ENCODE data around the gene DUS2.
"Not testable (repeated sequence)": the region's sequence is repeated elsewhere in the genome, so short reads cannot be mapped to it uniquely, and the experiment has no call there.

DUS2 gene

DNA sequence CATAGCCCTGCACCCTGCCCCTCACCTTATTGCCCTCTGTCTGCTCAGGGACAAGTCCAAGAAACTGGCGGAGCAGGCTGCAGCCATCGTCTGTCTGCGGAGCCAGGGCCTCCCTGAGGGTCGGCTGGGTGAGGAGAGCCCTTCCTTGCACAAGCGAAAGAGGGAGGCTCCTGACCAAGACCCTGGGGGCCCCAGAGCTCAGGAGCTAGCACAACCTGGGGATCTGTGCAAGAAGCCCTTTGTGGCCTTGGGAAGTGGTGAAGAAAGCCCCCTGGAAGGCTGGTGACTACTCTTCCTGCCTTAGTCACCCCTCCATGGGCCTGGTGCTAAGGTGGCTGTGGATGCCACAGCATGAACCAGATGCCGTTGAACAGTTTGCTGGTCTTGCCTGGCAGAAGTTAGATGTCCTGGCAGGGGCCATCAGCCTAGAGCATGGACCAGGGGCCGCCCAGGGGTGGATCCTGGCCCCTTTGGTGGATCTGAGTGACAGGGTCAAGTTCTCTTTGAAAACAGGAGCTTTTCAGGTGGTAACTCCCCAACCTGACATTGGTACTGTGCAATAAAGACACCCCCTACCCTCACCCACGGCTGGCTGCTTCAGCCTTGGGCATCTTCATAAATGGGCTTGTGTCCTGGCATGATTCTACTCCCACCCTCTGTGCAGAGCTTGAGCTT lies 55.8 kb downstream of the DUS2 start:
- FAIRE-seq: no peak

GRCh38 chr16:68079376-68079625 lies 56.2 kb downstream of the DUS2 start:
- no peak for FAIRE-seq

GRCh38 chr16:68079626-68080344 lies 56.7 kb downstream of the DUS2 start:
- no peak for FAIRE-seq

DNA sequence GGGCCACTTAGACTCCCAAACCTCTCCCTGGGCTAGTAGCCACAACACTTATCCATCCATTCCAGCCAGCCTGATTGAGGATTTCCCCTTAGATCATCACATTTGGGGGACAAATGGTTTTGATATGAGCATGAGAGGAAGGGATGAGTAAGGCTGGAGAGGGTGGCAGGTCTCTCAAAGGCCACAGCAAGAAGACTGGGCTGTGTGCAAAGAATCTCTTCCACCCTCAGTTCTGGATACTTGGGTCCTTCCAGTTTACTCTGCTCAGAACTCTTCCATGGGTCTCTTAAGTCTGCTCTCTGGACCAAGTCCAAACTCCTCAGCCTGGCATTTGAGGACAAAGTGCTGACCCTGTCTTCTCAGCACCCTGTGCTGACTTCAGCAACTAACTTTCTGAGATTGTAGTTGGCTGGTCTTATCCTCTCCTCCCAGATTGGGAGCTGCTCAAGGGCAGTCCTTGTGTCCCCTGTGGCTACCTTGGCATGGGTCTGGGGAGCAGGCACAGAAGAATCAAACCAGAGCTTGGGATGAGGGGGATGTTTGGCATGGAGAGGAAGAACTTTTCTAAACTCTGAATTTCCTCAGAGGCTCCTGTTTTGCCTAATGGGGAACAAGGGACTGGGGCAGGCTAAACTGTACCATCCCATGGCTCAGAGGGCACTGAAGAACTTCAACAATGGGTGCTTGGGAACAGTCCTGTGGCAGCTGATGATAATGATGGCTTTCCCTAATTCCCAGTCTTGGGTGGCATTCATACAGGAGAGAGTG lies 59.0 kb downstream of the DUS2 start:
- no peak for FAIRE-seq

DNA sequence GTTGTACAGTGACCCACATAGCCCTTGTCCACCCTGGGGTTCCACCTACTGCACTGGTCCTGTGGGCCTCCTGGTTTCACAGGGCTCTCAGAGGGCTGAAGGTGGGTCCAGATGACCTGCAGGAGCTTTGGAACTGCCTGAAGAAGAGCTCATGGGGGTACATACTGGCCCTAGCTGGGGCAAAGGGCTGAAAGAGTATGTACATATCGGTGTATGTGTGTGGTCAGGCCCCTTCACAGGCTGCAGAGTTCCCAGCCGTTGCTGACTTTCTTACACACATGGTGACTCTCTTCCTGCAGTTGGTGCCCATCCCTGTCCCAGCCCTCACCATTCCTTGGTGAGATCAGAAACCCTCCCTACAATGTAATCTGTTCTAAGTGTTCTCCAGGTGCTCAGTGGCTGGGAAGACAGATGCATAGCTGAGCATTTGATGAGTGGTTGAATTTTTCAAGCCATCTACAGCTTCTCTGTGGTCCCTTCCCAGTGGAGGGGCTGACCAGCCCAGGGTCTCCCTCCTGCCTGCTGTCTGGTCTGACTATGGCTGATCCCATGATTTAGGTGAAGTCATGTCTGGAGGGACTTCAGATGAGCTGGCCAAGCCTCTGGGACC lies 59.6 kb downstream of the DUS2 start:
- no peak for FAIRE-seq

- FAIRE-seq: no peak
These were observed 60.2 kb downstream of the DUS2 start for GRCh38 chr16:68083239-68083781.

DNA sequence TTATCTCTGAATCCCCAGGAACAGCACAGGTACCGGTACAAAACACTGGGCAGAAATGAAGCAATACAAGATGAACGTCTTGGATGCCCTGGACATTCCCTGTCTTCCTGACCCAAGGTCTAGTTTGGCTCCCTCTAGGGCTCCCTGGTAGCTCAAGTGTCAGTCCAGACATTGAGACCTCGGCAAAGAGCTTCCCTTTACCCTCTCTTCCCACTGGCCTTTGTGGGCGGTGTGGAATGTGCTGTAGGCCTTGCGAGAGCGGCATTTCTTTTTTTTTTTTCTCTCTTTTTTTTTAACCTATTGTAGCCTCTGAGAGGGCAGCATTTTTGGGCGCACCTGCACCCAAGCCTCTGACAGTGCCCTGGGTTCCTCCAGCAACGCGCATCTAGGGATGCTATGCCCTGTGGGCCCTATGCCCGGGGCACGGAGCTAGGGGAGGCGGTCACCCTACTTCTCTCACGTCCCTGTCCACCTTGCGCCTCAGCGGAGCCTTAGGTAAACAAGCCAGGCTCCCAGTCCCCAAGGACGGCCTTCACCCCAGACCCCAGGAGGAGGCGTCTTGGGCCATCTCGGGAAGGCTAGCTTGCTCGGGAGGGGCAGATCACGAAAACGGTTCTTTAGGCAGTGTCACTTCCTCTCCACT lies 60.9 kb downstream of the DUS2 start:
- no peak for FAIRE-seq

GRCh38 chr16:68084504-68085258 lies 61.6 kb downstream of the DUS2 start:
- no peak for FAIRE-seq

GRCh38 chr16:68085259-68086071 lies 62.4 kb downstream of the DUS2 start, which contains the start of gene NFATC3:
NFATC3 (plus strand) TSS chr16:68085370; CDS start chr16:68085682, 312 bp downstream.
- no peak for FAIRE-seq

GRCh38 chr16:68086336-68086841 lies 63.3 kb downstream of the DUS2 start:
- FAIRE-seq: no peak

DNA sequence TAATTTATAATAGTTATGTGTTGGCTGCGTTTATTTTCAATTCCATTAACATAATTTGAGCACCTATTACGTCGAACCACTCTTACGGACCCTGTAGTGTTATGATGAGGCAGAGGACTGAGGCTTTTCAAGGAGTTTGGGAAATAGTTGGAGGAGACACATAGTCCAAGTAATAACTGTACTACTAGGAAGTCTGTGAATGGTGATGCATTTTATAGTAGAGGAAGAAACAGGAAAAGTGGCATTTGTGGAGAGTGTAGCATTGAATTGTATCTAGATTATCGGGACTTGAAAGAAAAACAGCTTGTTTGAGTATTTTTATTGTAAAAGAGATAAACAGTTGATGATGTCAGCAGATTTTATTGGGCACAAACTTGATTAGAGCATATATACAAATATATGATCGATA lies 63.8 kb downstream of the DUS2 start:
- no peak for FAIRE-seq

GRCh38 chr16:68087688-68088087 lies 64.6 kb downstream of the DUS2 start:
- FAIRE-seq: no peak

GRCh38 chr16:68088130-68088972 lies 65.3 kb downstream of the DUS2 start:
- FAIRE-seq: no peak

- FAIRE-seq: no peak
These were observed 66.0 kb downstream of the DUS2 start for GRCh38 chr16:68089067-68089466.

DNA sequence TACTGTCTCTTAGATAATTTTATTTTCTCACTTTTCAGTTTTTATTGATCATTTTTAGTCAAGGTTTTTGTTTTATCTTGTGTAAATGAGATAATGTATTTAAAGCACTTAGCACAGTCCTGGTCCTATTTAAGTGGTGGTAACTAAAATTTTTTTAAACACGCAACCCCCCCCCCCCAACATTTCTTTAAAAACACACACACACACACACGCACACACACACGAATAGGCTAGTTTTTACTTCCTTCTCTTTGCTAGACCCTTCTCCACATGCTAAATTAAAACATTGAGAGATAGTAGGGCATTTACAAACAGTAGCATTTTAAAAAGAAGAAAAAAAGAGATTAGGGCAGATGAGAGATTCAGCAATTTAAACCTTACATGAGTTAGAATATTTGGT lies 67.0 kb downstream of the DUS2 start:
- no peak for FAIRE-seq

DNA sequence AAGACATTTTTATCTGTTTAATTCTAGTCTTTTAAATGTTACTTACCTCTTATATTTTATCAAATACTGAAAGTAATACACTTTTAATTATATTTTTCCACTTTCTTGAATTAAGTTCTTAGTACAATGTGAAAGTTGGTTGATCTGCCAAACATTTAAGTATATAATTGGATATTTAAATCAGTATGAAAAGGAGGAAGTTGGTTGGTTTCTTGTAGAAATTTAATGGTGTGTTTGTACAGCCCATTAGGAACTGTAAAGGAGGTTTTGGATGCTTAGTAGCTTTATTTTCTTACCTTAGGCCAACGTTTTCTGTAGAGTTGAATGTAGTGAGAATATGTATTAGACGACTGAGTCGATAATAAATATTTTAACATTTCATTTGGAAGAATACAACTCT lies 67.4 kb downstream of the DUS2 start:
- no peak for FAIRE-seq

GRCh38 chr16:68091380-68092261 lies 68.5 kb downstream of the DUS2 start:
- FAIRE-seq: no peak

- not testable (repeated sequence) for FAIRE-seq
These were observed 69.2 kb downstream of the DUS2 start for GRCh38 chr16:68092275-68092674.
